Measurements from ENCODE around the gene RABGAP1L. TPM values are rescaled to one million over a fixed set of nuclear protein-coding genes. Genes with fewer than 3 reads are reported as not detected.

The RABGAP1L gene
- total RNA-seq, 4 donors from 2014 or later = 39.3 to 101 (median 63.7) TPM

DNA sequence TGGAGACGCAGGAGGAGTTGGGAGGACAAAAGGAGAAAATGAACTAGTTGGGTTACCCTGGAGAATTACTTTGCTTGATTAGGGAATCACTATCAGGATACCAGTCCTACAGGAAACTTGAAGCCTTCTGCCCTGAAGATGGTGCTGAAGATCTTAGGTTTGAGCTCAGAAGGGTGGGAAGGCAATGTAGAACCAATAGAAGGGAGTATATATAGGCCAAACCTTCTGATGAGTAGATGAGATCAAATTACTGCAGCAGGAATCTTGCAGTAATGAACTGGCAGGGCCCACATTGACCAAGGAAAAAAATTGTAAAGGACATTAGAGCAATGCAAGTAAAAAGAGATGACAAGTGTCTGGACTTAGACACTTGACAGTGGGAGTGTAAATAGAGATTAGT is 724.1 kb downstream of the RABGAP1L start:
- DNase-seq (ENCODE audit: extremely low spot score) = no peak
- Histone ChIP-seq H3K9me3 (no peaks in the 10 kb centered on the region), H3K4me1 (peaks cover 0 to 10% (median 0%) of the 10 kb centered on the region in 4 donors), H3K36me3 (no peaks in the 10 kb centered on the region), H3K4me3 (no peak overlapping the region), H3K27ac (replicated peaks in 1 of 4) (no peak overlapping the region), H3K27me3 (no peaks in the 10 kb centered on the region)
- 95% methylated on average over 1 of the region's 1 CpG for WGBS
- TF ChIP-seq POLR2A (IDR thresholded peaks at IDR 0.05; ENCODE audit: low read depth) (no peak), EP300 (IDR thresholded peaks at IDR 0.05) (no peak), POLR2AphosphoS5 (IDR thresholded peaks at IDR 0.05) (no peak)
- intact Hi-C loops (cut with DNase I) = loop anchor here (10.0 kb wide), 1 partner anchor 101 kb away; no protein-coding TSS in a partner anchor

DNA sequence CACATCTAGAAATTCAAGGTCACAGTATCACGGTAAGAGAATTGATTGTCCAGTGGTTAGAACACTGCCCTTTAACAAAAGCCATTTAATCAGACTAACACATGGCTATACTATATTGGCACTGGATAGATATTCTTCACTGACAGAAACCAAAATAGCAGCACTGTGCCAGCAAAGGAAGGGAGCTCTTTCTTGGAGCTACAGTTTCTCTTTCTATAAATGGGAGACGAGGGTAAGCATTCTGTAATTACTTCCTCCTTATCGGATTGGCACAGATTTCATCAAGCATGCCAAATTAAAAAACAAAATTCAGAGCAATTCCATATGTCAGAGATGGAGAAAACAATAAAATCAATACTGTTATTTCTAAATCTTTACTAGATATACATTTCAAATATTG is 724.7 kb downstream of the RABGAP1L start:
- peaks cover 0 to 10% (median 0%) of the 10 kb centered on the region in 4 donors for H3K4me1 ChIP-seq
- H3K36me3 ChIP-seq = no peaks in the 10 kb centered on the region
- H3K9me3 ChIP-seq = no peaks in the 10 kb centered on the region
- intact Hi-C loops (cut with DNase I) = loop anchor here (10.0 kb wide), 1 partner anchor 101 kb away; no protein-coding TSS in a partner anchor
- no peak for DNase-seq (ENCODE audit: extremely low spot score)
- H3K4me3 ChIP-seq = no peak overlapping the region
- 49% methylated on average over 3 of the region's 3 CpGs for WGBS
- no peak overlapping the region for H3K27ac ChIP-seq (replicated peaks in 1 of 4)
- TF ChIP-seq, protein P1, sequence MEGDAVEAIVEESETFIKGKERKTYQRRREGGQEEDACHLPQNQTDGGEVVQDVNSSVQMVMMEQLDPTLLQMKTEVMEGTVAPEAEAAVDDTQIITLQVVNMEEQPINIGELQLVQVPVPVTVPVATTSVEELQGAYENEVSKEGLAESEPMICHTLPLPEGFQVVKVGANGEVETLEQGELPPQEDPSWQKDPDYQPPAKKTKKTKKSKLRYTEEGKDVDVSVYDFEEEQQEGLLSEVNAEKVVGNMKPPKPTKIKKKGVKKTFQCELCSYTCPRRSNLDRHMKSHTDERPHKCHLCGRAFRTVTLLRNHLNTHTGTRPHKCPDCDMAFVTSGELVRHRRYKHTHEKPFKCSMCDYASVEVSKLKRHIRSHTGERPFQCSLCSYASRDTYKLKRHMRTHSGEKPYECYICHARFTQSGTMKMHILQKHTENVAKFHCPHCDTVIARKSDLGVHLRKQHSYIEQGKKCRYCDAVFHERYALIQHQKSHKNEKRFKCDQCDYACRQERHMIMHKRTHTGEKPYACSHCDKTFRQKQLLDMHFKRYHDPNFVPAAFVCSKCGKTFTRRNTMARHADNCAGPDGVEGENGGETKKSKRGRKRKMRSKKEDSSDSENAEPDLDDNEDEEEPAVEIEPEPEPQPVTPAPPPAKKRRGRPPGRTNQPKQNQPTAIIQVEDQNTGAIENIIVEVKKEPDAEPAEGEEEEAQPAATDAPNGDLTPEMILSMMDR (IDR thresholded peaks at IDR 0.05) = no peak
- no peak for TF ChIP-seq EP300 (IDR thresholded peaks at IDR 0.05)
- no peak for TF ChIP-seq POLR2AphosphoS5 (IDR thresholded peaks at IDR 0.05)
- no peak for TF ChIP-seq POLR2A (IDR thresholded peaks at IDR 0.05; ENCODE audit: low read depth)
- no peaks in the 10 kb centered on the region for H3K27me3 ChIP-seq

DNA sequence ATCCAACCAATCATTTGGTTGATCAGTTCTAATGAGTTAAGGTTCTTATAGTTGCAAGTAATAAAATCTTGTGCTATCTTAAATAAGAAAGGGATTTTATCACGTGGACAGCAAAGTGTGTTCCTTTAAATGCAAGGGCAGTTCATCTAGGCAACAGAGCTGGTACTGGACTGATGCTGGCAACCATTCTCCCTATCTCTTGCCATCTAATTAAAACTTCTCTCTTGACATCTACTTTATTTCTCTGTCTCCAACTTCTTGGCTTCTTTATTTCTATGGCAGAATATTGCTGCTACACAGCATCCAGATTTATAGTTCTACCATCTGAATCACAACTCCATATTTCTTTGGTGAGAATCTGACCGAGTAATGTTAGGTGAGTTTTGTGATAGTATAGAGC is 725.2 kb downstream of the RABGAP1L start:
- no peaks in the 10 kb centered on the region for H3K9me3 ChIP-seq
- H3K27ac ChIP-seq (replicated peaks in 1 of 4) = no peak overlapping the region
- intact Hi-C loops (cut with DNase I) = loop anchor here (10.0 kb wide), 1 partner anchor 100 kb away; no protein-coding TSS in a partner anchor
- 93% methylated on average over 2 of the region's 2 CpGs for WGBS
- DNase-seq (ENCODE audit: extremely low spot score) = no peak
- H3K4me1 ChIP-seq = peaks cover 0 to 10% (median 0%) of the 10 kb centered on the region in 4 donors
- no peak overlapping the region for H3K4me3 ChIP-seq
- no peak for TF ChIP-seq EP300 (IDR thresholded peaks at IDR 0.05)
- TF ChIP-seq POLR2AphosphoS5 (IDR thresholded peaks at IDR 0.05) = no peak
- no peak for TF ChIP-seq POLR2A (IDR thresholded peaks at IDR 0.05; ENCODE audit: low read depth)
- TF ChIP-seq, protein P1 (IDR thresholded peaks at IDR 0.05) = no peak
- no peaks in the 10 kb centered on the region for H3K27me3 ChIP-seq
- H3K36me3 ChIP-seq = no peaks in the 10 kb centered on the region

DNA sequence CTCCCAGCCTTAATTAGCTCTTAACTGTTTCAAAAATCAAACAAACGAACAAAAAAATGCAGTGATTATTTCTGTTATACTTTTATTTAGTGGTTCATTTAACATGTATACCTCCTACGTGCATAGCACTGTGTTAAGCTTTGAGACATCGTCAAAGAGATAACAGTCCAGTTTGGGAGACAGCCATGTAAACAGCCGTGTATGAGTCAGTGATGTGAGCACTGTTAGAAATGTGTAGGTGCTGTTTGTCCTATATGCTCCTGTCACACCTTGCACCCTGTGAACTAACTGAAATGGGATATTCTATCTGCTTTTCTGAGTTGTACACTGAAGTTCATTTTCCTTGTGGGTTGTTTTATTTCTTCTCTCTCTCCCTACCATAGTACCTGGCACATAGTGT is 730.7 kb downstream of the RABGAP1L start:
- TF ChIP-seq, protein P1 (IDR thresholded peaks at IDR 0.05) = no peak
- TF ChIP-seq POLR2A (IDR thresholded peaks at IDR 0.05; ENCODE audit: low read depth) (no peak), POLR2AphosphoS5 (IDR thresholded peaks at IDR 0.05) (no peak), EP300 (IDR thresholded peaks at IDR 0.05) (no peak)
- 82% methylated on average over 4 of the region's 4 CpGs for WGBS
- DNase-seq (ENCODE audit: extremely low spot score) = no peak
- H3K9me3 ChIP-seq = no peaks in the 10 kb centered on the region
- H3K27ac ChIP-seq (replicated peaks in 1 of 4) = no peak overlapping the region
- no peaks in the 10 kb centered on the region for H3K27me3 ChIP-seq
- H3K4me3 ChIP-seq = no peak overlapping the region
- peaks cover 0 to 6% (median 0%) of the 10 kb centered on the region in 4 donors for H3K4me1 ChIP-seq
- intact Hi-C loops (cut with DNase I) = no loop called here
- no peaks in the 10 kb centered on the region for H3K36me3 ChIP-seq

DNA sequence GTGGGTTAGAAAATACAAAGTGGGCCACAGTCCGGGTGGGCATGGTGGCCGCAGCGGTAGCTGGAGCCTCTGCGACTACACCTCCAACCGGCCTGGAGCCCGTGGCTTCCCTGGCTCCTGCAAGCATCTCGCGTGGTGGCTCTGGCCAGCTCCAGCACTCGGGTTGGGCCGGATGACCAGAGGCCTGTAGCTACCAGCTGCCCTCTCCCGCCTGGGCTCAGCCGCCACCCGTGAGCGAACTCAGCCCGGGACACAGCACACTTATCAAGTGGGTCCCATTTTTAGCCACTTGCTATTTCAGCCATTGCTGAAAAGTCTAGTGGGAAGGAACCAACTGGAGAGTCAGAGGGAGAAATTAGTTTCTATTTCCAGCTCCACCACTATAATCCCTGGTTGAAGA is 732.7 kb downstream of the RABGAP1L start:
- intact Hi-C loops (cut with DNase I) = no loop called here
- H3K9me3 ChIP-seq = no peaks in the 10 kb centered on the region
- no peak overlapping the region for H3K4me3 ChIP-seq
- TF ChIP-seq, protein P1 (IDR thresholded peaks at IDR 0.05) = no peak
- TF ChIP-seq POLR2AphosphoS5 (IDR thresholded peaks at IDR 0.05) = no peak
- TF ChIP-seq EP300 (IDR thresholded peaks at IDR 0.05) = no peak
- TF ChIP-seq POLR2A (IDR thresholded peaks at IDR 0.05; ENCODE audit: low read depth) = no peak
- H3K4me1 ChIP-seq = peaks cover 0 to 6% (median 0%) of the 10 kb centered on the region in 4 donors
- no peaks in the 10 kb centered on the region for H3K27me3 ChIP-seq
- H3K36me3 ChIP-seq = no peaks in the 10 kb centered on the region
- H3K27ac ChIP-seq (replicated peaks in 1 of 4) = no peak overlapping the region
- DNase-seq (ENCODE audit: extremely low spot score) = no peak
- 97% methylated on average over 14 of the region's 15 CpGs for WGBS
